Upper lobe of right lung (tissue), 1 donor: ENCODE measurements around the gene ZNF709. TPM values are rescaled to one million over a fixed set of nuclear protein-coding genes. Genes with fewer than 3 reads are reported as not detected.

ENCODE experiments used
- ATAC-seq: fragments of 200-7000 bp; cut with Tn5 transposase; one replicate; pipeline ENCODE4 v1.9.1; 2020; ENCODE audit warnings: mild to moderate bottlenecking, moderate library complexity
- DNase-seq: peaks from one replicate; pipeline ENCODE4 v3.0.0-alpha.2; 2020
- H3K27ac ChIP-seq: fragments of 200-600 bp; one replicate; pipeline ENCODE4 v1.8.0; 2022
- H3K27me3 ChIP-seq: fragments of 200-600 bp; one replicate; pipeline ENCODE4 v1.8.0; 2022; ENCODE audit warnings: mild to moderate bottlenecking
- H3K36me3 ChIP-seq: fragments of 200-600 bp; one replicate; pipeline ENCODE4 v1.8.0; 2022
- H3K4me1 ChIP-seq: fragments of 200-600 bp; one replicate; pipeline ENCODE4 v1.8.0; 2022
- H3K4me3 ChIP-seq: fragments of 200-600 bp; one replicate; pipeline ENCODE4 v1.8.0; 2022; ENCODE audit warnings: mild to moderate bottlenecking
- H3K9me3 ChIP-seq: fragments of 200-600 bp; one replicate; pipeline ENCODE4 v1.8.0; 2022
- intact Hi-C: fragments of 100-400 bp; cut with DNase I; formaldehyde crosslinking; loops from one replicate; pipeline ENCODE4 v1.11.0; 2022
- long read RNA-seq: library from polyadenylated mRNA; unstranded; transcript quantifications from one replicate; pipeline ENCODE4 v2.0.0, GENCODE V29; 2021
- total RNA-seq: library from RNA; stranded (reverse); fragmentation: NEBNext Ultra II Directional; extraction: Animal tissue kit (Norgen Biotek cat#: 25700); gene quantifications from one replicate; pipeline ENCODE4 v1.2.1, GENCODE V29; 2021
- TF ChIP-seq, protein P1 (sequence below): fragments of 200-600 bp; IDR thresholded peaks from one replicate; pipeline ENCODE4 v1.8.0; 2022; ENCODE audit warnings: antibody characterized with exemption
- donor health status: DM: no; HTN: yes; CAD: no; lungs with severe emphysema.

ZNF709 gene
- 2.6 TPM for total RNA-seq
- long read RNA-seq, full-length matches to known transcripts, result 1 of 1 reads
- long read RNA-seq, partial matches to known transcripts, result 0 of 1 reads
- long read RNA-seq, other reads (novel, unspliced or antisense), result 0 of 1 reads

- intact Hi-C loops, result no loop called here
- TF ChIP-seq, protein P1, sequence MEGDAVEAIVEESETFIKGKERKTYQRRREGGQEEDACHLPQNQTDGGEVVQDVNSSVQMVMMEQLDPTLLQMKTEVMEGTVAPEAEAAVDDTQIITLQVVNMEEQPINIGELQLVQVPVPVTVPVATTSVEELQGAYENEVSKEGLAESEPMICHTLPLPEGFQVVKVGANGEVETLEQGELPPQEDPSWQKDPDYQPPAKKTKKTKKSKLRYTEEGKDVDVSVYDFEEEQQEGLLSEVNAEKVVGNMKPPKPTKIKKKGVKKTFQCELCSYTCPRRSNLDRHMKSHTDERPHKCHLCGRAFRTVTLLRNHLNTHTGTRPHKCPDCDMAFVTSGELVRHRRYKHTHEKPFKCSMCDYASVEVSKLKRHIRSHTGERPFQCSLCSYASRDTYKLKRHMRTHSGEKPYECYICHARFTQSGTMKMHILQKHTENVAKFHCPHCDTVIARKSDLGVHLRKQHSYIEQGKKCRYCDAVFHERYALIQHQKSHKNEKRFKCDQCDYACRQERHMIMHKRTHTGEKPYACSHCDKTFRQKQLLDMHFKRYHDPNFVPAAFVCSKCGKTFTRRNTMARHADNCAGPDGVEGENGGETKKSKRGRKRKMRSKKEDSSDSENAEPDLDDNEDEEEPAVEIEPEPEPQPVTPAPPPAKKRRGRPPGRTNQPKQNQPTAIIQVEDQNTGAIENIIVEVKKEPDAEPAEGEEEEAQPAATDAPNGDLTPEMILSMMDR, result no peak
- no peaks in the 10 kb centered on the region for H3K27me3 ChIP-seq
- peak within 1 kb of the TSS; percentile 97 for H3K4me3 ChIP-seq
- H3K27ac ChIP-seq, result peak within 1 kb of the TSS; percentile 81
- no peaks in the 10 kb centered on the region for H3K36me3 ChIP-seq
- H3K9me3 ChIP-seq, result no peaks in the 10 kb centered on the region
- peaks cover 11% of the 10 kb centered on the region for H3K4me1 ChIP-seq
- ATAC-seq (peak; percentile 99), DNase-seq (peak; percentile 93)
Measured at GRCh38 chr19:12484371-12485051, at the start of gene ZNF709. TSS of gene ZNF709 (minus strand) at chr19:12484816. CDS start at chr19:12484657, 159 bp downstream.

- TF ChIP-seq, protein P1, result no peak
- DNase-seq (no peak), ATAC-seq (no peak)
- no peak overlapping the region for H3K4me3 ChIP-seq
- peaks cover 33% of the 10 kb centered on the region for H3K36me3 ChIP-seq
- H3K27me3 ChIP-seq, result no peaks in the 10 kb centered on the region
- no peak overlapping the region for H3K27ac ChIP-seq
- intact Hi-C loops, result no loop called here
- no peaks in the 10 kb centered on the region for H3K4me1 ChIP-seq
- H3K9me3 ChIP-seq, result peaks cover 93% of the 10 kb centered on the region
Measured at GRCh38 chr19:12527034-12527836, 42.6 kb upstream of the ZNF709 start.

DNA sequence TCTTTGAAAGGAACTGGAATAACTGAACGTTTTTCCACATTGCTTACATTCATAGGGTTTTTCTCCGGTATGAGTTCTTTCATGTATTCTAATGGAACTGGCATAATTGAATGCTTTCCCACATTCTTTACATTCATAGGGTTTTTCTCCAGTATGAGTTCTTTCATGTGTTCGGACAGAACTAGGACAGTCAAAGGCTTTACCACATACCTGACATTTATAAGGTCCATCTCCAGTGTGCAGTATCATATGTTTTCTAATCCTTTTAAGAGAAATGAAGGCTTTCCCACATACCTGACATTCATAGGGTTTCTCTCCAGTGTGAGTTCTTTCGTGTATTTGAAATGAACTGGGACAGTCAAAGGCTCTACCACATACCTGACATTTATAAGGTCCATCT lies 41.9 kb upstream of the ZNF709 start:
- Histone ChIP-seq H3K4me1 (no peaks in the 10 kb centered on the region), H3K27ac (no peak overlapping the region), H3K27me3 (no peaks in the 10 kb centered on the region), H3K4me3 (no peak overlapping the region), H3K36me3 (peaks cover 33% of the 10 kb centered on the region), H3K9me3 (peaks cover 97% of the 10 kb centered on the region)
- ATAC-seq, result no peak
- TF ChIP-seq, protein P1, result no peak
- intact Hi-C loops, result no loop called here
- no peak for DNase-seq

- Histone ChIP-seq H3K27me3 (no peaks in the 10 kb centered on the region), H3K9me3 (peaks cover 80% of the 10 kb centered on the region), H3K4me1 (no peaks in the 10 kb centered on the region), H3K36me3 (peaks cover 18% of the 10 kb centered on the region), H3K4me3 (no peak overlapping the region), H3K27ac (no peak overlapping the region)
- TF ChIP-seq, protein P1, result no peak
- intact Hi-C loops, result no loop called here
- ATAC-seq (no peak), DNase-seq (no peak)
Measured at GRCh38 chr19:12521996-12522395, 37.4 kb upstream of the ZNF709 start.

DNA sequence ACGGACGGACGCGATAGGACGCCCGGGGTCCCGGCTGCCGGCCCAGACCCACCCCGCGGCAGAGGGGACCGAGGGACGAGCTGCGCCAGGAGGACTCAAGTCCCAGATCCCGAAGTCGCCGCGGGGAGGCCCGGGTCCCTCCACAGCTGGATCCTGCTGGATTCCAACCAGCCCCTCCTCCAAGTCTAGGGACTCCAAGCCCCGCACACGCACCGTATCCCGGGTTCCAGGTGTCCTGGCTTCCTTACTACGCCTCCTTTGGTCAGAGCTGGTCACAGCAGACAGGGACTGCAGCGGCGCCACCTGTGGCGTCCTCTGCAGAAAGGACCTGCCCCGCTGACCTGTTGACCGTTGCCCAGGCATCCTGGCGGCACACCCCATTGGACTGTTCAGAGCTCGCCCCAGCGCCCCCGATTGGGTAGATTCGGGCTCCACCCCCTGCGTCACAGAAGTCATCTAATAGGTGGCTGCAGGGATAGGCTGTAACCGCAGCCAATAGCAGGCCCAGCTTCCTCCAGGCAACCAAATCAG lies 29.0 kb upstream of the ZNF709 start:
- Histone ChIP-seq H3K27ac (no peak overlapping the region), H3K9me3 (peaks cover 9% of the 10 kb centered on the region), H3K27me3 (peaks cover 9% of the 10 kb centered on the region), H3K4me3 (no peak overlapping the region), H3K36me3 (no peaks in the 10 kb centered on the region), H3K4me1 (no peaks in the 10 kb centered on the region)
- DNase-seq (no peak), ATAC-seq (peak; percentile 41)
- TF ChIP-seq, protein P1, result peak; percentile 8
- intact Hi-C loops, result no loop called here
